HuH-7 (cell line): ENCODE data around the gene CDK13.
A peak's percentile ranks its signal among the peaks of the same experiment; 100 is the strongest.
"Not testable (repeated sequence)": the region's sequence is repeated elsewhere in the genome, so short reads cannot be mapped to it uniquely, and the experiment has no call there.

Experiments
- DNase-seq: peaks from one replicate; pipeline ENCODE4 v3.0.0; 2011; ENCODE audit warnings: low spot score

CDK13 gene

DNA sequence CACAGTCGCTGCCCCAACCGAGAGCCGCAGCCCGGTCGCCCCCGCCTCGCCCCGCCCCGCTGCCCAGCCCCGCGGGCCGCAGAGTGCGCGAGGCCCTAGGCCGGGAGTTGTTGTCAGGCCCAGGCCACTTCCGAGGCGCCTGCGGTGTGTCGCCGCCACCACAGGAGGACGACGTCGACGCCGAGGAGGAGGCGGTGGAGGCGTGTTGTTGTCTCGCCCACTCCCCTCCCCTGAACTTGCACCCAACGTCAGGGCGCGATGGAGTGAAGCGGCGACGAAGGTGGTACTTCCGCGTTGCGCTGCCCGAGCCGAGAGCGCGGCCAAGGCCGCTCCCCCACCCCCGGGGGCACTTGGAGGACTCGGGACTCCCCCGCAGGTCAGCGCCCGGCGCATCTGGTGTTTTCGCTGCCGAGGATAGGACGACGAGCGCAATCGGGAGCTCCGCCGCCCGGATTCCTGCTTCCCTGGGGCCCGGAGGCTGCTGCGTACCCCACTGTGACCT, at the start of gene CDK13:
Gene CDK13 (plus strand): TSS at position 286 of the 502 bp plus-strand sequence. CDS start 386 bp downstream, outside the sequence.
- DNase-seq: peak; percentile 78

DNA sequence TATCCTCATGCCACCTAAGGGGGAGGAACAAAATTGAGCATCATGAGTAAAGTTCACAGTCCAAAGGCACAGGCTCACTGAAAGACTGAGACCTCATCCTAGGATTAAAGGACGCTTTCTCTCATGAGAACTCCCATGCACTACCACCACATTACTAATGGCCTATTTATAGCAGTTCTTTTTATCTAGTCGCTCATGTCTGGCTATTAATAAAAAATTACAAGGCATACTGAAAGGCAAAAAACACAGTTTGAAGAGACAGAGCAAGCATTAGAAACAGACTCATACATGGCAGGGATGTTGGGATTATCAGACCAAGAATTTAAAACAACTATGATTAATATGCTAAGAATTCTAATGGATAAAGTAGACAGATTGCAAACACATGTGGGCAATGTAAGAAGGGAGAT, 46.0 kb upstream of the CDK13 start:
- DNase-seq: no peak

DNA sequence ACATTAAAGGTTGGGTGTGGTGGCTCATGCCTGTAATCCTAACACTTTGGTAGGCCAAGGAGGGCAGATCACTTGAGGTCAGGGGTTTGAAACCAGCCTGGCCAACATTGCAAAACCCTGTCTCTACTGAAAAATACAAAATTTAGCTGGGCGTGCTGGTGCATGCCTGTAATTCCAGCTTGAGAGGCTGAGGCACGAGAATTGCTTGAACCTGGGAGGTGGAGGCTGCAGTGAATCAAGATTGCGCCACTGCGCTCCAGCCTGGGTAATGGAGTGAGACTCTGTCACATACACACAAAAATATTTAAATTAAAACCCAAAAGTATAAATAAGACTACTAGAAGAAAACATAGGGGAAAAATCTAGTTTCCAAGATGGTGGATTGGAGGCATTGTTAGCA, 41.9 kb upstream of the CDK13 start:
- no peak for DNase-seq

DNA sequence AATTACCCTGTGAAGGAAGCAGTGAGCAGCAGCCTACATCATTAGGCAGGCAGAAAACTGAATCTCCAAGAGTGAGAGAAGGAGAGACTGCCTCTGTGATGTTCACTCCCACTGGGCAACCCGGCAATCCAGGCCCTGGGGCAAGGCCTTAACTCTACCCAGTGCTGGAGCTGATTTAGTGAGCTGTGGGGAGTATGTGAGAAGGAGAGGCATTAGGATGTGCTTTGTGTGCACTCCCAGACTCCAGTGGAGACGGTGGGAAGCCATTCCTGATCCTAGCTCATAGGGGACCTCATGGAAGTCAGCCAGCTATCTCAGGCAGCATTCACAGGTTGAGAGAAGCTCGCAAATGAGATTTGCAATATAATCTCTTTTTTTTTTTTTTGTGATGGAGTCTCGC, 41.1 kb upstream of the CDK13 start:
- no peak for DNase-seq

DNA sequence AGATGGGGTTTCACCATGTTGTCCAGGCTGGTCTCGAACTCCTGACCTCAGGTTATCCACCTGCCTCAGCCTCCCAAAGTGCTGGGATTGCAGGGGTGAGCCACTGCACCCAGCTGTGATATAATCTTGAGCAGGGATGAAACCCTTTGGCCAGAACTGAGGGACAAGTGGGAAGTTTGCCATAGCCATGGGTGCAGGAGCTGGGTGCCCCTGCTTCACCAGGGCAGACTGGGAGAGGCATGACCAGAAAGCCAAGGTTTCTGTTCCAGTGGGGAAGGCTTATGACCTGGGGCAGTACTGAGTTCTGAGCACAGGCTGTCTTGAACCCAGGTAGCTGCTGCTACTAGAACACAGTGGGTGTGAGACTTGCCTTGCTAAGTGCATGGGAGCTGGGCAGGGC, 40.5 kb upstream of the CDK13 start:
- DNase-seq: no peak

DNA sequence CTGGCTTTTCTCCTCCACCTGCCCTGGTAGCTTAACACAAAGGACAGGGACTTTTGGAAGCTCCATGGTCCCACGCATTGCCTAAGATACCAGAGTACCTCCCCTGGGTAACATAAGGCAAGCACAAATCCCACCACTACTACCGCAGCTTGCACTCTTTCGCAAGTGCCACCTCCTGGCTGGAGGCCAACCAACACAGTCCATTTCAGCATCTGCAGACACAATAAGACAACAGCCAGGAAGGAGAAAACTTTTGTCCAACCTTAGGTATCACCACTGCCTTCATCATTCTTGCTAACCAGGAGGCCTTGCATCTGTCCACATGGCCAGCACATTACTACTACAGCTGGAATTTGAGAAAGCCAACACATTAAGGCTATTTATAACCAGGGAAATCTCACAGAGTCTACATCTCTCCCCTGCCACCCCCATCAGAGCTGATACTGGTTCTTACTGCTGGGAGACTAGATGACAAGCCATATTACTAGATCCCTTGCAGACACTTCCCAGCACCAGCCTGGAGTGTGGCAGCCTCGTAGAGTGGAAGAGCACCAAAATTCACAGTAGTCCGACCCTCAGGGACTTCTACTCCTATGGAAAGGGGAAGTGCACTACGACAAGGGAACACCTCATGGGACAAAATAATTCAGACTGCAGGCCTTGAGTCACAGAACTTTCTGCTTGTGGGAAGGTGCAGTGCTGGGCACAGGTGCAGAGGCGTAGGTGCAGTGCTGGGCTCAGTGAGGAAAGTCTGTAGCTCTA, 39.8 kb upstream of the CDK13 start:
- no peak for DNase-seq

DNA sequence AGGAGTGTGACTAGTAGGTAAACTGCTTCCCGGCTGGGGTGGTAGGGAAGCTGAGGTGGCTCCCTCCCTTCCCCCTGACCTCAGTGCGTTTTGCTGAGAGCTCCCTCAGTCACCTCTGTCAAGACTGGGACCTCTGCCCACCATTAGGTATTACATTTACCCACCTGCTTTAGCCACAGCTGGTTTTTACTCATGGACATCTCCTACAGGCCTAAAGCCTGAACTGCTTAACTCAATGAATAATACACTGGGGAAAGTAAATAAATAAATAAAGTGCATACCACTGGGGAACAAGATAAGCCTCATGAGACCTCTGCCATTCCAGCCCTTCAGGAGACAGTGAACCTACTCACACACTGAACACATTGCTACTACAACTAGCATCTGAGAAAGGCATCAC, 38.9 kb upstream of the CDK13 start:
- DNase-seq: no peak

DNA sequence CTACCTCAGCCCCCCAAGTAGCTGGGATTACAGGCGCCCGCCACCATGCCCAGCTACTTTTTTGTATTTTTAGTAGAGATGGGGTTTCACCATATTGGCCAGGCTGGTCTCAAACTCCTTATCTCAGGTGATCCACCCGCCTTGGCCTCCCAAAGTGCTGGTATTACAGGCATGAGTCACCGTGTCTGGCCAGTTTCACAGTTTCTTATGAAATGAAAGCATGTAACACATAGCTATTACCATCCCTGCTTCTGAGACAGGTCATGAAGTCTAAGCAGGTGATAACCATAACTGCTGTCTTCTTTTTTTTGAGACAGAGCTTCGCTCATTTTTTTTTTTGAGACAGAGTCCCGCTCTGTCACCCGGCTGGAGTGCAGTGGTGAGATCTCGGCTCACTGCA, 34.2 kb upstream of the CDK13 start:
- DNase-seq: not testable (repeated sequence)

DNA sequence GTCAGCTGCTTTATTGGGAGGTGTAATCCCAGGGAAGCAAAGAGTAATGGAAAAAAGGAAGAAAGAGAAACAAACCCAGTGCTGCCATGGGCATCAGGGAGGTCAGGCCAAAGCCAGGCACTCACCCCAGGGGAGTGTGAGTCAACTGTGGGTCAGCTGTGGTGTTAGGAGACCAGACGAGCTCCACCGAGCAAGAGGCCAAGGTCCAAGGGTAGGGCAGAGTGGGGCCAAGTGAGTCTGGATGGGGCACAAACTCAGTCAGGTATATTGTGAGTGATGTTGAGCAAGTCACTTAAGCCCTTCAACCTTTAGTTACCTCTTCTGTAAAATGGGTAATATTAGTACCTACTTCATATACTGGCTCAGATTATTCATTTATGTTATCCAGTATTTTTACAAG, 30.4 kb upstream of the CDK13 start:
- peak; percentile 32 for DNase-seq

DNA sequence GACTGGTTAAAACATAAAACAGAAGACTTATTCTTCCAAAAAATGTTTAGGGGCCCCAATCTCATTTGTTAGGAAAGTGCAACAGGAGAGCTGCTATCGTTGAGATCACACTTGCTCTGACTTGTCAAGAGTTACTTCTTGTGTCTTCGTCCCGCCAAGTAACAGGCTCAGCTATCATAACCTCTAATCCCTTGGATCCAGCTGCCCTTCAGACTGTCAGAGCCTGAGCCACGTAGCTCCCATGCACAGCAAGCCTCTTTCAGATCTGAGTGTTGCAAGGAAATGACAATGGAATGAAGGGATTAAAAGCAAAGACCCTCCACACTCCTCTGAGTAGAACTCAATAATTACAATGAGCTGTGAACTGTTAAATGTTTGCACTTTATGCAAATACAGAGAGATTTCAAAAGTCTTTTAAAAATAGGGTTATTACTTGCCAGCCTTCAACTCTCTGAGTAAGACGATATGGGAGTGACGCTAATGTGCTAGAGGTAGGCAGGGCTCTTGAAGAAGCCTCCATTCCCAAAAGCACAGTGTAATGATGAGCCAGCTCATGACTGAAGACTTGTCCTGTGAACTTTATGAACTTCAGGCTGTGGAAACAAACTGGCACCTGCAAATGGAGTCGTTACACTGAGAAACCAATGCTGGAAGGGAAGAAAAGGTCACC, 28.4 kb upstream of the CDK13 start:
- DNase-seq: no peak

DNA sequence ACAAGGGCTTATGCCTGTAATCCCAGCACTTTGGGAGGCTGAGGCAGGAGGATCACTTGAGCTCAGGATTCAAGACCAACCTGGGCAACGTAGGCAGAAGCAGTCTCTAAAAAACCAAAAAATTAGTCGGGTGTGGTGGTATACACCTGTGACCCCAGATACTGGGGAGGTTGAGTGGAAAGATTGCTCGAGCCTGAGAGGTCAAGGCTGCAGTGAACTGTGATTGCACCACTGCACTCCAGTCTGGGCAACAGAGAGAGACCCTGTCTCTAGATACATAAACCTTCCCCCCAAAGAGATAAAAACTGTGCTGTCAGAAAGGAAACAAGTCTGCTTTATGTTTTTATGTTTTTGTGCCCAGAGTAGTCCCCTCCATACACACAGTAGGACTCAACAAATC, 27.5 kb upstream of the CDK13 start:
- DNase-seq: no peak

DNA sequence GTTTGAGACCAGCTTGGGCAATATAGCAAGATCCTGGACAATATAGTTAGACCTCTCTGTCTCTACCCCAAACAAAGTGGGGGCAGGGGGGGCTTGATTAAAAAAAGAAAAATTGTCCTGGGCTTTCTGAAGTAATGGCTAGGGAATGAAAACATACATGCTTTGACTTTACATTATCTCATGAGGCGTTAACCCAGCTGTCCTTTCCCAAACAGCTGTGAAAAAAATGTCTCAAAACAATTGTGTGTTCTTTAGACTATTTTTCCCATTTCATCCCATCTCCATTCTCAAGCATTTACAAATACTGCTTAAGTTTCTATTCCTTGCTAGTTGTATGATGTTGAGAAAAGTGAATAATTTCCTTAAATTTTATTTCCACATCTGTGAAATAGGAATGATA, 27.0 kb upstream of the CDK13 start:
- no peak for DNase-seq

DNA sequence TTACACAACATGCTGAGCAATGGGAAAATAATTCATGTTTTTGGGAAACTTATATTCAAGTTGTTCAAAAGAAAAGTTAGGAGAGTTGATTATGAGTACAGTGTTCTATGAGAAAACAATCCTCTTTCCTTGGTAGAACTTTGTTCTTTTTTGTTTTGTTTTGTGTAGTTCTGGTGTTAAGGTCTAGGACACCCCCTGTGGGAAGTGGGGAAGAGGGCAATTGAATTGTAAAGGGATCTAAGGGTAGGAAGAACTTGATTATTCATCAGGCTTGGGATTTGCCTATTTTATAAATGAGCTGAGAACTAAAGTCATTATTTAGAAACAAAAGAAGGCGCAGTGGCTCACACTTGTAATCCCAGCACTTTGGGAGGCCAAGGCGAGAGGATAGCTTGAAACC, 25.9 kb upstream of the CDK13 start:
- DNase-seq: no peak

DNA sequence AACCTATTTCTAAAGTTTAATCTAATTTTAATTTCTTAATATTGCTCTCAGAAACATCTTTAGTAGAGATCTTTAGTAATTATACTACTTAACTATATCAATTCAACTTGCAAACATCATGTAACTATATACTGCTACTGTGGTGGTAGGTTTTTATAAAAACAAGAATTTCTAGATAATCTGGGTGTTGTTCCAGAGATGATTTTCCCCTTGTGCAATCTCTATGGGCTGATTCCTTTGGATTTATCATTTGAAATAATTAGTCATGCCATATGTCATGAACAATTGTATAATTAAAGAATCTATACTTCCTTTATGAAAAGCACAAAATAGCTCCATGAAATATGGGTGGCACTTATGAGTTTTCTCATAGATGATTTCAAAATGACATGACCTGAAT, 23.9 kb upstream of the CDK13 start:
- no peak for DNase-seq

DNA sequence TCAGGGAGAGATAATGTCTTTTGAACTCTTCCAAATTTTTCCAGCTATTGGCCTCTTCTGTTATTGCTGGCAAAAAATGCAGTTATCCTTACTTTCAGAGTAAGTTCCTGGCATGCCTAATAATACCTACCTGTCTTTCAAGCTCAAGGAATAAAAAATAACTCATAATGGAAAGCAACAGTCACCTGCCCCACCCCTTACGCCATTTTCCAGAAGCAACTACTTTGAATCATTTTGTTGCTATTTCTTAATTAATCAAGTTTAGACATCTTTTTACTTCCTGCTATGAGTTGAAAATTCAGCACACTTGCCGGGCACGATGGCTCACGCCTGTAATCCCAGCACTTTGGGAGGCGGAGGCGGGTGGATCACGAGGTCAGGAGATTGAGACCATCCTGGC, 23.0 kb upstream of the CDK13 start:
- no peak for DNase-seq

DNA sequence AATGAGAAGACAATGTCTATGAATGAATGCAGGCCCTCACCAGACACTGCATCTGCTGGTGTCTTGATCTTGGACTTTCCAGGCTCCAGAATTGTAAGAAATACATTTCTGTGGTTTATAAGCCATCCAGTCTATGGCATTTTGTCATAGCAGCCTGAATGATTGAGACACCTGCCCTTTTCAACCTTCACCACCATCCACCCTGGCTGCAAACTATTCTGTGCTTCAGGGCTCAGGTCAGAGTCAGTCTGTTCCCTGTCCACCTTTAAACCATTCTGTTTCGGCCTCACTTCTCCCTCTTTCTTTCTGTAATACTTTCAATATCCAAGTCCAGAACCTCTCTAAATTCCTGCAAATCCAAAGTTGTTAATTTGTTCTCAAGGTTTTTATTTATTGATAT, 15.9 kb upstream of the CDK13 start:
- DNase-seq: no peak

DNA sequence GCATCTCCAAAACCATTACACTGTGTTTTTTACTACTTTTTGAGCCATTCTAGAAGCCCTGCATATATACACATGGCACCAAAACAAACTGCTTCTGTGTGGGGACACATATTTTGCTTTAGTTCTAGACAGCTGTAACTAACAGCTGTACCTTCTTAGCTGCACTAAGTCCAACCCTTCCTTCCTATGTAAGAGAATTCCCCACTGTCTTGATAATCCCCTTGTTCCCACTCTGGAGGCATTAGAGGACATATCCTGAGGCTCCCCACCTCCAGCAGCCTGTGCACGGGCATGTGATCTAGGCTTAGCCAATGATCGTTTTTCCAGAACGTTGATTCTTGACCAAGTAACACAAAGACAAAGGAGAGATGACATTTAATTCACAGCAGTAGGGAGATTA, 13.3 kb upstream of the CDK13 start:
- no peak for DNase-seq

DNA sequence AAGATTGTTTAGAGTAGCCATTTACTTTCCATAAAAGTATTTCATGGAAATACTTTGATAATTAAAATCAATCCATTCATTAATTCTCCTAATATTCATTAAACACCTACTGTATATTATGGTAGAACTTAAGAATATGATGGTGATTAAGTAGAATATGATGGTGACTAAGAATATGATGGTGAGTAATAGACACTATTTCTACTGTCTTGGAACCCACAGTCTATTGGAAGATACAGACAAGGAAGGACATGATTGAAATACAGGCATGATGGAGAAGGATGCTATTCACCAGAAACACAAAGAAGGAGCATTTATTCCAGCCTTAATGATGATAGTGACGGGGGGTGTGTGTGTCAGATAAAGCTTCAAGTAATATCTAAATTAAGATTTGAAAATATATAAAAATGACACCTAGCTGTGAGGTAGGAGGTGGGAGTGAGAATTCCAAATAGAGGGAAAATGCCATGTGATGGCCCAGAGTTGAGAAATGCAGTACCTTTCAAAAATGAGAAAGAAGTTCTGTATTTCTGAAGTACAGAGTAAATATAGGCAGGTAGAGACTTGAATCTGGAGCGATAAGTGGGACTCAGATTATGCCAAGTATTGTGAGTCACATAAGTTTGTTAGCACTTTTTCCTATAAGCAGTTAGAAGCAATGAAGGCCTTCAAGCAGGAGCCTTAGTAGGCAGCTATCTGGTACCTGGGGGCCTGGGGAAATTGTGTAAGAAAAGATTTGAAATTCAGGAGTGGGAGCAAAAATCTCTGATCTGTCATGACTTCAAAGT, 12.5 kb upstream of the CDK13 start:
- no peak for DNase-seq

DNA sequence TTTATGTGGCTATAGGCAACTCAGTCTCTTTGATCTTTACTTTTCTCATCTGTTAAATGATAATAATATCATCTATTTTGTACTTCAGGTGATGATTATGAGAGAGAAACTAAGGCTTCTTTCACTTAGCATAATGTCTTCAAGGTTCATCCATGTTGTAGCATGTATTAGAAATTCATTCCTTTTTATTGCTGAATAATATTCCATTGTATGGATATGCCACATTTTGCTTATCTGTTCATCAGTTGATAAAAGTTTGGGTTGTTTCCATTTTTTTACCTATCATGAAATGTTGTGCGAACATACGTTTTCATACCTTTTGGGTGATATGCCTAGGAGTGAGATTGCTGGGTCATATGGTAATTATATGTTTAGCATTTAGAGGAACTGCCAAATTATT, 7.2 kb upstream of the CDK13 start:
- no peak for DNase-seq

DNA sequence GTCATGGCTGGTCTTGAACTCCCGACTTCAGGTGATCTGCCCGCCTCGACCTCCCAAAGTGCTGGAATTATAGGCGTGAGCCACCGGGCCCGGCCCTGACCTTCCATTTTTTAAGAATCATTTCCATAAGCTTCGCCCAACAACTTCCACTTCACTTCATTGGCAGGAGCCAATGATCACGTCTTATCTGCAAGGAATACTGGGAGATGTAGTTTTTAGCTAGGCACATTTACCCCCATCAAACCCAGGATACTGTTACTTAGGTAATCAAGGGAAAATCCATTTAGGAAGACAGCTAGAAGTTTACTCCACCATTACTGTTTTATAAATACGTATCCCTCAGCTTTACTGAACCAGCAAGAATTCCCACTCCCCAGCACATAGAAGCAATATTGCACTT, 3.4 kb upstream of the CDK13 start:
- DNase-seq: no peak

DNA sequence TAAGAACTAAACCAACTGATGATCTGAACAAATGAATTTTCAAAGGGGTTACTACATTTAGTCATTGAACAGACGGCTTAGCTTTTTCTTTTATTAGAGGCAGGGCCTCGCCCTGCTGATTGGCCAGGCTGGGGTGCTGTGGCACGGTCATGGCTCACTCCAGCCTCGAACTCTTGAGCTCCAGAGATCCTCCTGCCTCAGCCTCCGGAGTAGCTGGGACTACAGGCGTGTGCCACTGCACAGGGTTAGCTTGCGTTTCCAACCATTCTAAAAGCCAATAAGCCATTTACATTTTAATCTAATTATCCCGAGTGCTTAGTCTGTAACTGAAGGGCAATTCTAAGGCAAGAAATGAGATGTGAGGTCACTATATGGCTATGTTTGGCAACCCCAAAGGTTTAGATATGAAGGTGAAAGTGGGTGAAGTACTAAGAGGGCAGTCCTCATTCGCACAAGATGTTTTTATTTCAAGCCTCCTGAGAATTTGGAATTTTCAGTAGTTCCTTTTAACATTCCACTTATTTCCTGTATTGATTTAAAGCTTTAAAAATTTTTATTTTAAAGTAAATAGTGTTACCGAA, 1.6 kb upstream of the CDK13 start:
- DNase-seq: no peak
